Trophoblast cell (in vitro differentiated cells and primary cell): Measurements from ENCODE around the gene UGT1A8.

Experiments
- DNase-seq, 2 donors: peaks; one replicate each; pipeline ENCODE4 v3.0.0-alpha.2; 2016
- H2AFZ ChIP-seq: 2 replicates; pipeline ENCODE4 v1.6.1; 2013; ENCODE audit warnings: low read length, moderate library complexity, mild to moderate bottlenecking; ENCODE audit not compliant: insufficient read depth, poor library complexity
- H2AK5ac ChIP-seq: 2 replicates; pipeline ENCODE4 v1.6.1; 2013; ENCODE audit warnings: mild to moderate bottlenecking, low read length
- H2BK120ac ChIP-seq: 2 replicates; pipeline ENCODE4 v1.6.1; 2013; ENCODE audit warnings: low read length, mild to moderate bottlenecking, moderate library complexity; ENCODE audit not compliant: insufficient read depth, poor library complexity
- H2BK12ac ChIP-seq: 2 replicates; pipeline ENCODE4 v1.6.1; 2013; ENCODE audit warnings: mild to moderate bottlenecking, low read length, moderate library complexity
- H2BK5ac ChIP-seq: 2 replicates; pipeline ENCODE4 v1.6.1; 2013; ENCODE audit warnings: low read length, low read depth, moderate library complexity, mild to moderate bottlenecking; ENCODE audit not compliant: poor library complexity
- H3K14ac ChIP-seq: 2 replicates; pipeline ENCODE4 v1.6.1; 2013; ENCODE audit warnings: mild to moderate bottlenecking, low read length
- H3K18ac ChIP-seq: 2 replicates; pipeline ENCODE4 v1.6.1; 2013; ENCODE audit warnings: mild to moderate bottlenecking, low read length
- H3K23ac ChIP-seq: 2 replicates; pipeline ENCODE4 v1.6.1; 2013; ENCODE audit warnings: low read length
- H3K27ac ChIP-seq: 2 replicates; pipeline ENCODE4 v1.5.1; 2013; ENCODE audit warnings: low read depth, mild to moderate bottlenecking, inconsistent platforms, low read length, moderate library complexity
- H3K27me3 ChIP-seq: 2 replicates; pipeline ENCODE4 v1.6.1; 2013; ENCODE audit warnings: inconsistent platforms, mild to moderate bottlenecking, low read length, moderate library complexity; ENCODE audit not compliant: insufficient read depth
- H3K36me3 ChIP-seq, 2 experiments: 1 replicate in 1 of 2; 2 replicates in 1 of 2; pipeline ENCODE4 v1.6.1; 2013; ENCODE audit warnings: low read length in 2 of 2, mild to moderate bottlenecking in 2 of 2, moderate library complexity in 1 of 2; ENCODE audit not compliant: insufficient read depth in 2 of 2, control insufficient read depth in 1 of 2
- H3K4ac ChIP-seq: 2 replicates; pipeline ENCODE4 v1.6.1; 2013; ENCODE audit warnings: low read depth, mild to moderate bottlenecking, low read length, moderate library complexity
- H3K4me1 ChIP-seq, 2 experiments: 1 replicate in 1 of 2; 2 replicates in 1 of 2; pipeline ENCODE4 v1.6.1; 2013; ENCODE audit warnings: low read length in 2 of 2, mild to moderate bottlenecking in 2 of 2, moderate library complexity in 1 of 2; ENCODE audit not compliant: insufficient read depth in 2 of 2, control insufficient read depth in 1 of 2
- H3K4me2 ChIP-seq: 2 replicates; pipeline ENCODE4 v1.6.1; 2013; ENCODE audit warnings: inconsistent platforms, mild to moderate bottlenecking, low read length, moderate library complexity
- H3K4me3 ChIP-seq: 2 replicates; pipeline ENCODE4 v1.5.1; 2013; ENCODE audit warnings: mild to moderate bottlenecking, low read depth, low read length, inconsistent platforms
- H3K79me1 ChIP-seq: one replicate; pipeline ENCODE4 v1.6.1; 2013; ENCODE audit warnings: low read length
- H3K79me2 ChIP-seq: 2 replicates; pipeline ENCODE4 v1.6.1; 2013; ENCODE audit warnings: low read length, mild to moderate bottlenecking; ENCODE audit not compliant: control insufficient read depth, insufficient read depth, poor library complexity
- H3K9ac ChIP-seq: 2 replicates; pipeline ENCODE4 v1.6.1; 2013; ENCODE audit warnings: mild to moderate bottlenecking, low read length
- H3K9me3 ChIP-seq: 2 replicates; pipeline ENCODE4 v1.6.1; 2013; ENCODE audit warnings: low read depth, mild to moderate bottlenecking, control low read depth, inconsistent platforms, low read length; ENCODE audit not compliant: insufficient read depth
- H4K12ac ChIP-seq: 2 replicates; pipeline ENCODE4 v1.6.1; 2013; ENCODE audit warnings: low read depth, mild to moderate bottlenecking, low read length, moderate library complexity
- H4K8ac ChIP-seq: 2 replicates; pipeline ENCODE4 v1.6.1; 2013; ENCODE audit warnings: low read depth, mild to moderate bottlenecking, low read length, moderate library complexity
- H4K91ac ChIP-seq: one replicate; pipeline ENCODE4 v1.6.1; 2013; ENCODE audit warnings: low read depth, mild to moderate bottlenecking, low read length, moderate library complexity
- WGBS: extraction: QIAGEN DNeasy Blood & Tissue Kit; methylation state at CpG from one replicate; pipeline ENCODE4 v1.1.7; 2013; ENCODE audit warnings: missing lambda C conversion rate; ENCODE audit not compliant: insufficient read length, insufficient coverage; ENCODE audit errors: extremely low coverage; 5-methylcytosine and 5-hydroxymethylcytosine counted together

UGT1A8 gene

DNA sequence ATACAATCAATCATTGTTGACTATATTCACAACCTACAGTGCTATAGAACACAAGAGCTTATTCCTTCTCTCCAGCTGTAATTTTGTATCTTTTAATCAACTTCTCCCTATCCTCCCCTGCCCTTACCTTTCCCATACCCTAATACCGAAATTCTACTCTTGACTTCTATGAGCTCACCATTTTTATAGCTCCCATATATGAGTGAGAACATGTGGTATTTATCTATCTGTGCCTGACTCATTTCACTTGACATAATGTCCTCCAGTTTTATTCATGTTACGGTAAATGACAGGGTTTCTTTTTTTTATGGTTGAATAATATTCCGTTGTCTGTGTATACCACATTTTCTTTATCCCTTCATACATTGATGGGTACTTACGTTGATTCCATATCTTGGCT lies 163.3 kb downstream of the UGT1A8 start:
- 100% methylated on average over 1 of the region's 4 CpGs for WGBS

GRCh38 chr2:233789554-233789953 lies 172.1 kb downstream of the UGT1A8 start:
- Histone ChIP-seq H3K4me1 (no peaks in the 10 kb centered on the region), H2AK5ac (no peak overlapping the region), H3K18ac (no peak overlapping the region), H4K91ac (no peak overlapping the region), H3K4me2 (no peak overlapping the region), H3K27me3 (no peaks in the 10 kb centered on the region), H3K27ac (no peak overlapping the region), H3K9ac (no peak overlapping the region), H3K4ac (no peak overlapping the region), H3K9me3 (peaks cover 10% of the 10 kb centered on the region), H3K79me1 (no peaks in the 10 kb centered on the region), H2BK12ac (no peak overlapping the region), H3K4me3 (no peak overlapping the region), H2BK5ac (no peak overlapping the region), H2BK120ac (no peak overlapping the region), H4K12ac (no peak overlapping the region), H4K8ac (no peak overlapping the region), H3K14ac (no peak overlapping the region), H2AFZ (no peak overlapping the region), H3K23ac (no peak overlapping the region), H3K36me3 (no peaks in the 10 kb centered on the region), H3K79me2 (no peaks in the 10 kb centered on the region)
- WGBS: no CpG with 5 or more reads among the region's 7 CpGs
- no peak for DNase-seq

More for the DNA sequence above, 163.3 kb downstream of the UGT1A8 start:
- Histone ChIP-seq H3K18ac (no peak overlapping the region), H4K12ac (no peak overlapping the region), H3K27ac (no peak overlapping the region), H3K9me3 (peaks cover 14% of the 10 kb centered on the region), H3K4me1 (no peaks in the 10 kb centered on the region), H4K91ac (no peak overlapping the region), H3K27me3 (no peaks in the 10 kb centered on the region), H2BK120ac (no peak overlapping the region), H2AFZ (no peak overlapping the region), H3K79me2 (no peaks in the 10 kb centered on the region), H2BK12ac (no peak overlapping the region), H3K4ac (no peak overlapping the region), H3K79me1 (no peaks in the 10 kb centered on the region), H3K14ac (no peak overlapping the region), H2AK5ac (no peak overlapping the region), H3K9ac (no peak overlapping the region), H4K8ac (no peak overlapping the region), H3K36me3 (no peaks in the 10 kb centered on the region), H3K4me3 (no peak overlapping the region), H3K4me2 (no peak overlapping the region), H3K23ac (no peak overlapping the region), H2BK5ac (no peak overlapping the region)
- DNase-seq: no peak

DNA sequence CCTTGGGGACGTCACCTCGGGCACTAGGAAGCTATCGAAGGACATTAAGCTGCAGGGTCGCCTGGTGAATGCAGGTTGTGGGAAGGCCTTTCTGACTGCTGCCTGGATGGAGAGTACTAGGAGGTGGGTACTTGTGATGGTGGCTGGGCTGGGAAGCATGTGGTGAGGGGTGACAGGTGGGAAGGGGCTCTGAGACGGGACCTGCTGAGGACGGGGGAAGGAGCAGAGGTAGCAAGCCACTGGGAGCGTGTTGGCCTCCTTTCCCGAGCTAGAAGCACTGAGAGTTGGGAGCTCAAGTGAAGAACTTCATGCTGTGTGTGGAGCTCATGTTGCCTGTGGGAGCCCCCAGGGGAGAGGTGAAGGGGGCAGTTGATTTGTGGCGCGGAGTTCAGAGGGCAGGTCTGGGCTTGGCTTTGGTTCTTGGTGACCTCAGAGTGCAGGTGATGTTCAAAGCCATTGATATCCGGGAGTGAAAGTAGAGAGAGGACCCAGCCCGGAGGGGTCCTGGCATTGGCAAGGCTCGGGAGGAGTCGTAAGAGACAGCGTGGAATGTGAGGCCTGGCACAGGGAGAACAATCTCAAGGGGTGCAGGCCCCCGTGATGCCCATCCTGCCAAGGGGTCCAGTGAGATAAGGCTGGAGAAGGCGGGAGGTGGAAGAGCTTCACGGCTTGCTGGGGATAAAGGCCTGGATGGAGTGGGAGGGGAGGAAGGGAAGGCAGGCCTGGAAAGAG lies 173.9 kb downstream of the UGT1A8 start:
- no peak overlapping the region for H3K27ac ChIP-seq
- WGBS: no CpG with 5 or more reads among the region's 18 CpGs
- H3K23ac ChIP-seq: no peak overlapping the region
- no peaks in the 10 kb centered on the region for H3K36me3 ChIP-seq
- H2BK5ac ChIP-seq: no peak overlapping the region
- no peak overlapping the region for H2AK5ac ChIP-seq
- H3K79me2 ChIP-seq: no peaks in the 10 kb centered on the region
- H4K91ac ChIP-seq: no peak overlapping the region
- no peaks in the 10 kb centered on the region for H3K27me3 ChIP-seq
- no peak overlapping the region for H3K18ac ChIP-seq
- no peak for DNase-seq
- no peak overlapping the region for H2BK12ac ChIP-seq
- no peak overlapping the region for H3K4me3 ChIP-seq
- no peaks in the 10 kb centered on the region for H3K79me1 ChIP-seq
- H4K12ac ChIP-seq: no peak overlapping the region
- no peak overlapping the region for H3K9ac ChIP-seq
- no peak overlapping the region for H3K4ac ChIP-seq
- H2BK120ac ChIP-seq: no peak overlapping the region
- no peak overlapping the region for H2AFZ ChIP-seq
- H3K14ac ChIP-seq: no peak overlapping the region
- H3K4me2 ChIP-seq: no peak overlapping the region
- no peaks in the 10 kb centered on the region for H3K4me1 ChIP-seq
- peaks cover 13% of the 10 kb centered on the region for H3K9me3 ChIP-seq
- no peak overlapping the region for H4K8ac ChIP-seq

GRCh38 chr2:233791883-233792329 lies 174.5 kb downstream of the UGT1A8 start:
- H3K27ac ChIP-seq: no peak overlapping the region
- H2BK120ac ChIP-seq: no peak overlapping the region
- no peak overlapping the region for H4K8ac ChIP-seq
- H3K18ac ChIP-seq: no peak overlapping the region
- H3K9ac ChIP-seq: no peak overlapping the region
- H2AK5ac ChIP-seq: no peak overlapping the region
- no peak overlapping the region for H2BK5ac ChIP-seq
- no peak overlapping the region for H3K23ac ChIP-seq
- H3K9me3 ChIP-seq: peaks cover 13% of the 10 kb centered on the region
- no peaks in the 10 kb centered on the region for H3K4me1 ChIP-seq
- no peak overlapping the region for H4K91ac ChIP-seq
- no peak overlapping the region for H4K12ac ChIP-seq
- H3K4ac ChIP-seq: no peak overlapping the region
- H3K36me3 ChIP-seq: no peaks in the 10 kb centered on the region
- no peak overlapping the region for H3K4me3 ChIP-seq
- DNase-seq: no peak
- H3K14ac ChIP-seq: no peak overlapping the region
- no peaks in the 10 kb centered on the region for H3K79me2 ChIP-seq
- no peak overlapping the region for H3K4me2 ChIP-seq
- no peak overlapping the region for H2AFZ ChIP-seq
- no CpG with 5 or more reads among the region's 9 CpGs for WGBS
- H3K27me3 ChIP-seq: no peaks in the 10 kb centered on the region
- no peaks in the 10 kb centered on the region for H3K79me1 ChIP-seq
- no peak overlapping the region for H2BK12ac ChIP-seq
